Measurements from ENCODE around the gene LRRC14B.

LRRC14B gene

GRCh38 chr5:166441-167372, 24.6 kb upstream of the LRRC14B start:
- TF ChIP-seq ZNF155 (tag by site-specific recombination; IDR thresholded peaks at IDR 0.05) (no peak), ZBTB17 (tag by site-specific recombination; IDR thresholded peaks at IDR 0.05) (no peak), ZNF658 (tag by site-specific recombination; IDR thresholded peaks at IDR 0.05) (no peak), KLF9 (tag by site-specific recombination; IDR thresholded peaks at IDR 0.05; ENCODE audit: low read depth) (no peak)
- Histone ChIP-seq H3K4me3 (ENCODE audit: low read depth, low read length) (no peak overlapping the region), H3K36me3 (ENCODE audit: control insufficient read depth in 2 of 2, insufficient read depth in 1 of 2, low read length in 2 of 2) (no peaks in the 10 kb centered on the region), H3K27ac (ENCODE audit: extremely low read depth, low read depth, low read length) (no peak overlapping the region), H3K4me1 (ENCODE audit: control insufficient read depth, insufficient read depth, low read length) (no peaks in the 10 kb centered on the region; the same call in 1 of the 2 replicates), H3K9me3 (ENCODE audit: control insufficient read depth, insufficient read depth, low read depth, low read length) (no peaks in the 10 kb centered on the region)
- ChIA-PET CTCF (interaction anchor here (0.6 to 1.3 kb wide), 2 partner anchors 22 to 44 kb away, joined by 3 read pairs; no protein-coding TSS in a partner anchor), POLR2A (interaction anchor here (0.6 to 0.7 kb wide), 2 partner anchors 21 to 52 kb away, joined by 3 read pairs; partner anchors contain the start of gene SDHA)

GRCh38 chr5:167511-167910, 23.8 kb upstream of the LRRC14B start:
- Histone ChIP-seq H3K36me3 (ENCODE audit: control insufficient read depth in 2 of 2, insufficient read depth in 1 of 2, low read length in 2 of 2) (no peaks in the 10 kb centered on the region), H3K4me1 (ENCODE audit: control insufficient read depth, insufficient read depth, low read length) (no peaks in the 10 kb centered on the region; the same call in 1 of the 2 replicates), H3K4me3 (ENCODE audit: low read depth, low read length) (no peak overlapping the region), H3K9me3 (ENCODE audit: control insufficient read depth, insufficient read depth, low read depth, low read length) (no peaks in the 10 kb centered on the region), H3K27ac (ENCODE audit: extremely low read depth, low read depth, low read length) (no peak overlapping the region)
- POLR2A ChIA-PET, result no interaction called here
- CTCF ChIA-PET, result interaction anchor here (1.3 kb wide), 1 partner anchor 21 kb away, joined by 3 read pairs; no protein-coding TSS in a partner anchor
- no peak for TF ChIP-seq ZNF211 (tag by site-specific recombination; IDR thresholded peaks at IDR 0.05; ENCODE audit: low read depth)
- no peak for TF ChIP-seq ZNF785 (tag by site-specific recombination; IDR thresholded peaks at IDR 0.05)
- no peak for TF ChIP-seq ZNF140 (tag by site-specific recombination; IDR thresholded peaks at IDR 0.05)
- TF ChIP-seq PATZ1 (tag by site-specific recombination; IDR thresholded peaks at IDR 0.05), result no peak
- no peak for TF ChIP-seq ZNF837 (tag by site-specific recombination; IDR thresholded peaks at IDR 0.05)
- TF ChIP-seq KLF7 (tag by site-specific recombination; IDR thresholded peaks at IDR 0.05; ENCODE audit: borderline replicate concordance), result no peak
- TF ChIP-seq ZNF132 (tag by site-specific recombination; IDR thresholded peaks at IDR 0.05; ENCODE audit: borderline replicate concordance), result no peak
- no peak for TF ChIP-seq ZNF10 (tag by site-specific recombination; IDR thresholded peaks at IDR 0.05)
- TF ChIP-seq ZNF2 (tag by site-specific recombination; IDR thresholded peaks at IDR 0.05), result no peak
- TF ChIP-seq SETDB1 (IDR thresholded peaks at IDR 0.05; ENCODE audit: insufficient read length, low read length), result no peak
- TF ChIP-seq ZNF560 (tag by site-specific recombination; IDR thresholded peaks at IDR 0.05; ENCODE audit: borderline replicate concordance), result no peak
- TF ChIP-seq ZNF768 (tag by site-specific recombination; IDR thresholded peaks at IDR 0.05), result no peak
- no peak for TF ChIP-seq ZNF350 (tag by site-specific recombination; IDR thresholded peaks at IDR 0.05)
- TF ChIP-seq ZNF362 (tag by site-specific recombination; IDR thresholded peaks at IDR 0.05), result no peak
- TF ChIP-seq ZNF621 (tag by site-specific recombination; IDR thresholded peaks at IDR 0.05), result no peak
